A673 (cell line): ENCODE data around the gene SLC1A5.

Experiments used
- CTCF ChIP-seq: fragments of 300-800, 200-600 bp; sonication (generic); conservative IDR thresholded peaks from 2 replicates; pipeline ENCODE4 v1.5.1; 2017; ENCODE audit warnings: low read depth, mild to moderate bottlenecking, antibody characterized with exemption, low read length, moderate library complexity, mixed read lengths
- EZH2 ChIP-seq: fragments of 200-600 bp; sonication (generic); IDR thresholded peaks from 2 replicates; pipeline ENCODE4 v1.6.1; 2017; ENCODE audit warnings: borderline replicate concordance, low read depth, mild to moderate bottlenecking, mixed read lengths, antibody characterized with exemption, low read length; ENCODE audit not compliant: poor library complexity, severe bottlenecking

DNA sequence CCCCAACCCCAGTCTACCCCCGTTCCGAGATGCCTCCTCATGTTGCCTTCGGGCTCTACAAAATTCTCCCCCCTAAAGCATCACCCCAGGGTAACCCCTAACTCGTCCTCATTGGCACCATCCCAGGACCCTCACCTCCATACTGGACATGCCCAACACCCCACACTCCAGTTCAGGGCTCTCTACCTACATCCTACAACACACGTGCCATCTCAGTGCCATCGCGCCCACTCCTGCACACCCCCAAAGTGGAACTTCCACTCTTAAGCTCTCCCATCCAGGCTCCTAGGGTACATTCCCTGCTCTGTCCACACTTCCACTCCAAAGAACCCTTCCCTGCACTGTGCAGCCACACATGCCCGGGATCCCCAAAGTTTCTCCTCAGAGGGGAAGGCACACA, 43.4 kb downstream of the SLC1A5 start:
- TF ChIP-seq CTCF (no peak), EZH2 (no peak)
